ENCODE measurements around the gene SYT8. TPM values are rescaled to one million over a fixed set of nuclear protein-coding genes. Genes with fewer than 3 reads are reported as not detected.

Gene SYT8
- total and polyA plus RNA-seq, 2 of the 8 experiments (the other 6 are each of a cell fraction or from before 2014, with no cell fraction given), result not detected

GRCh38 chr11:1864231-1864630 is 29.4 kb downstream of the SYT8 start (continued):
- TF ChIP-seq ATF2 (IDR thresholded peaks at IDR 0.05; ENCODE audit: low read length), result no peak
- no peak for TF ChIP-seq KDM4A (IDR thresholded peaks at IDR 0.05; ENCODE audit: low read depth, low read length, severe bottlenecking)
- TF ChIP-seq SUZ12 (IDR thresholded peaks at IDR 0.05; ENCODE audit: low read length), result no peak
- no peak for TF ChIP-seq RAD21 (IDR thresholded peaks at IDR 0.05 in 1 of 2, conservative IDR thresholded peaks at IDR 0.05 in 1 of 2; ENCODE audit: low read depth in 2 of 2, low read length in 2 of 2)
- TF ChIP-seq EP300 (IDR thresholded peaks at IDR 0.05; ENCODE audit: borderline replicate concordance in 1 of 2, low read depth in 2 of 2, low read length in 2 of 2), result no peak
